Measurements from ENCODE around the gene TPK1. TPM values are rescaled to one million over a fixed set of nuclear protein-coding genes. Genes with fewer than 3 reads are reported as not detected.

The TPK1 gene
- polyA plus RNA-seq, 2 of the 4 experiments (the other 2 are of a cell fraction) = 1.4 to 2.5 TPM

DNA sequence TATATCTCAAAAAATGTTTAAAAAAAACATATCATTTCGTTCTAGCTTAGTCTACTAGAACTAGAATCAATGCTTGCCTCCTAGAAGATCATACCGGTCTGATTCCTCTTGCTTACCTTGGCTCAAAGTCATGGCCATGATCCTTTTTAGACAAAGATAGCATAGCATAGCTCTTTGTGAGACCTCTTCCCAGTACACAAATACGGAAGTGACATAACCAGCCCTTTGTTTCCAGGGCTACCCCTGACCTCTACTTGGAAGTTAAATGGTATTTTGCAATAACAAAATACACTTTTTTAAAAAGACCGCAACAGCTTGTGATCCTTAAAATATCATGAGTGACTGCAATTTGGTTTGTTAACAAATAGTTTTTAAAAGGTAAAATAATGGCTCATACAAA lies 301.7 kb downstream of the TPK1 start (continued):
- TF ChIP-seq MYC (IDR thresholded peaks at IDR 0.05; ENCODE audit: borderline replicate concordance, low read length) (no peak), FOSB (CRISPR knock-in tag; IDR thresholded peaks at IDR 0.05) (no peak), HOXA7 (CRISPR knock-in tag; IDR thresholded peaks at IDR 0.05) (no peak)
- TF ChIP-seq, protein P1, sequence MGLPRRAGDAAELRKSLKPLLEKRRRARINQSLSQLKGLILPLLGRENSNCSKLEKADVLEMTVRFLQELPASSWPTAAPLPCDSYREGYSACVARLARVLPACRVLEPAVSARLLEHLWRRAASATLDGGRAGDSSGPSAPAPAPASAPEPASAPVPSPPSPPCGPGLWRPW (IDR thresholded peaks at IDR 0.05) = no peak

- no peaks in the 10 kb centered on the region for H3K4me1 ChIP-seq
- ATAC-seq (no peak), FAIRE-seq (no peak), DNase-seq (ENCODE audit: low read depth in 1 of 2, low spot score in 1 of 2) (no peak)
- H3K4me2 ChIP-seq = no peak overlapping the region
- POLR2A ChIA-PET = no interaction called here
- no peaks in the 10 kb centered on the region for H3K9me3 ChIP-seq
- H3K27ac ChIP-seq = no peak overlapping the region
- no peak for TF ChIP-seq FOSB (CRISPR knock-in tag; IDR thresholded peaks at IDR 0.05)
- TF ChIP-seq CHD4 (IDR thresholded peaks at IDR 0.05; ENCODE audit: borderline replicate concordance) = no peak
- no peak for TF ChIP-seq ZFP36 (IDR thresholded peaks at IDR 0.05; ENCODE audit: borderline replicate concordance, partially characterized antibody)
- TF ChIP-seq, protein P2, sequence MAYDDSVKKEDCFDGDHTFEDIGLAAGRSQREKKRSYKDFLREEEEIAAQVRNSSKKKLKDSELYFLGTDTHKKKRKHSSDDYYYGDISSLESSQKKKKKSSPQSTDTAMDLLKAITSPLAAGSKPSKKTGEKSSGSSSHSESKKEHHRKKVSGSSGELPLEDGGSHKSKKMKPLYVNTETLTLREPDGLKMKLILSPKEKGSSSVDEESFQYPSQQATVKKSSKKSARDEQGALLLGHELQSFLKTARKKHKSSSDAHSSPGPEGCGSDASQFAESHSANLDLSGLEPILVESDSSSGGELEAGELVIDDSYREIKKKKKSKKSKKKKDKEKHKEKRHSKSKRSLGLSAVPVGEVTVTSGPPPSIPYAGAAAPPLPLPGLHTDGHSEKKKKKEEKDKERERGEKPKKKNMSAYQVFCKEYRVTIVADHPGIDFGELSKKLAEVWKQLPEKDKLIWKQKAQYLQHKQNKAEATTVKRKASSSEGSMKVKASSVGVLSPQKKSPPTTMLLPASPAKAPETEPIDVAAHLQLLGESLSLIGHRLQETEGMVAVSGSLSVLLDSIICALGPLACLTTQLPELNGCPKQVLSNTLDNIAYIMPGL (CRISPR knock-in tag; IDR thresholded peaks at IDR 0.05; ENCODE audit: borderline replicate concordance) = no peak
- no peak for TF ChIP-seq MAZ (IDR thresholded peaks at IDR 0.05; ENCODE audit: borderline replicate concordance, low read depth, low read length)
- no peak for TF ChIP-seq HOXB13 (CRISPR knock-in tag; IDR thresholded peaks at IDR 0.05; ENCODE audit: low read depth)
- no peak for TF ChIP-seq HDAC2 (IDR thresholded peaks at IDR 0.05)
- no peak for TF ChIP-seq SMC3 (IDR thresholded peaks at IDR 0.05)
- no peak for TF ChIP-seq TFCP2L1 (CRISPR knock-in tag; IDR thresholded peaks at IDR 0.05)
- TF ChIP-seq, protein P3, sequence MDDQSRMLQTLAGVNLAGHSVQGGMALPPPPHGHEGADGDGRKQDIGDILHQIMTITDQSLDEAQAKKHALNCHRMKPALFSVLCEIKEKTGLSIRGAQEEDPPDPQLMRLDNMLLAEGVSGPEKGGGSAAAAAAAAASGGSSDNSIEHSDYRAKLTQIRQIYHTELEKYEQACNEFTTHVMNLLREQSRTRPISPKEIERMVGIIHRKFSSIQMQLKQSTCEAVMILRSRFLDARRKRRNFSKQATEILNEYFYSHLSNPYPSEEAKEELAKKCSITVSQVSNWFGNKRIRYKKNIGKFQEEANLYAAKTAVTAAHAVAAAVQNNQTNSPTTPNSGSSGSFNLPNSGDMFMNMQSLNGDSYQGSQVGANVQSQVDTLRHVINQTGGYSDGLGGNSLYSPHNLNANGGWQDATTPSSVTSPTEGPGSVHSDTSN (IDR thresholded peaks at IDR 0.05) = no peak
- no peak for TF ChIP-seq BCL3 (IDR thresholded peaks at IDR 0.05)
- no peak for TF ChIP-seq USF2 (IDR thresholded peaks at IDR 0.05)
- no peak for TF ChIP-seq EHMT2 (IDR thresholded peaks at IDR 0.05; ENCODE audit: low read depth)
- no peak for TF ChIP-seq EP300 (IDR thresholded peaks at IDR 0.05)
- no peak for TF ChIP-seq ZNF302 (CRISPR knock-in tag; IDR thresholded peaks at IDR 0.05)
- TF ChIP-seq, protein P4, sequence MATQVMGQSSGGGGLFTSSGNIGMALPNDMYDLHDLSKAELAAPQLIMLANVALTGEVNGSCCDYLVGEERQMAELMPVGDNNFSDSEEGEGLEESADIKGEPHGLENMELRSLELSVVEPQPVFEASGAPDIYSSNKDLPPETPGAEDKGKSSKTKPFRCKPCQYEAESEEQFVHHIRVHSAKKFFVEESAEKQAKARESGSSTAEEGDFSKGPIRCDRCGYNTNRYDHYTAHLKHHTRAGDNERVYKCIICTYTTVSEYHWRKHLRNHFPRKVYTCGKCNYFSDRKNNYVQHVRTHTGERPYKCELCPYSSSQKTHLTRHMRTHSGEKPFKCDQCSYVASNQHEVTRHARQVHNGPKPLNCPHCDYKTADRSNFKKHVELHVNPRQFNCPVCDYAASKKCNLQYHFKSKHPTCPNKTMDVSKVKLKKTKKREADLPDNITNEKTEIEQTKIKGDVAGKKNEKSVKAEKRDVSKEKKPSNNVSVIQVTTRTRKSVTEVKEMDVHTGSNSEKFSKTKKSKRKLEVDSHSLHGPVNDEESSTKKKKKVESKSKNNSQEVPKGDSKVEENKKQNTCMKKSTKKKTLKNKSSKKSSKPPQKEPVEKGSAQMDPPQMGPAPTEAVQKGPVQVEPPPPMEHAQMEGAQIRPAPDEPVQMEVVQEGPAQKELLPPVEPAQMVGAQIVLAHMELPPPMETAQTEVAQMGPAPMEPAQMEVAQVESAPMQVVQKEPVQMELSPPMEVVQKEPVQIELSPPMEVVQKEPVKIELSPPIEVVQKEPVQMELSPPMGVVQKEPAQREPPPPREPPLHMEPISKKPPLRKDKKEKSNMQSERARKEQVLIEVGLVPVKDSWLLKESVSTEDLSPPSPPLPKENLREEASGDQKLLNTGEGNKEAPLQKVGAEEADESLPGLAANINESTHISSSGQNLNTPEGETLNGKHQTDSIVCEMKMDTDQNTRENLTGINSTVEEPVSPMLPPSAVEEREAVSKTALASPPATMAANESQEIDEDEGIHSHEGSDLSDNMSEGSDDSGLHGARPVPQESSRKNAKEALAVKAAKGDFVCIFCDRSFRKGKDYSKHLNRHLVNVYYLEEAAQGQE (IDR thresholded peaks at IDR 0.05) = no peak
- TF ChIP-seq, protein P5, sequence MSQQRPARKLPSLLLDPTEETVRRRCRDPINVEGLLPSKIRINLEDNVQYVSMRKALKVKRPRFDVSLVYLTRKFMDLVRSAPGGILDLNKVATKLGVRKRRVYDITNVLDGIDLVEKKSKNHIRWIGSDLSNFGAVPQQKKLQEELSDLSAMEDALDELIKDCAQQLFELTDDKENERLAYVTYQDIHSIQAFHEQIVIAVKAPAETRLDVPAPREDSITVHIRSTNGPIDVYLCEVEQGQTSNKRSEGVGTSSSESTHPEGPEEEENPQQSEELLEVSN (IDR thresholded peaks at IDR 0.05; ENCODE audit: borderline replicate concordance, low read depth) = no peak
- CTCF ChIA-PET = interaction anchor here (0.6 kb wide), 1 partner anchor 239 kb away, joined by 3 read pairs; no protein-coding TSS in a partner anchor
- H3K4me3 ChIP-seq = no peak overlapping the region
These were observed 304.7 kb downstream of the TPK1 start for GRCh38 chr7:144531181-144531580.
